CD4-positive, alpha-beta T cell treated with Interferon alpha-2 for 1 hour (primary cell): ENCODE data around the gene SLC9A3.
"Not testable (repeated sequence)": the region's sequence is repeated elsewhere in the genome, so short reads cannot be mapped to it uniquely, and the experiment has no call there.

Experiments
- DNase-seq, 2 donors: peaks; one replicate each; pipeline ENCODE4 v3.0.0-alpha.2; 2020 to 2022

The SLC9A3 gene

DNA sequence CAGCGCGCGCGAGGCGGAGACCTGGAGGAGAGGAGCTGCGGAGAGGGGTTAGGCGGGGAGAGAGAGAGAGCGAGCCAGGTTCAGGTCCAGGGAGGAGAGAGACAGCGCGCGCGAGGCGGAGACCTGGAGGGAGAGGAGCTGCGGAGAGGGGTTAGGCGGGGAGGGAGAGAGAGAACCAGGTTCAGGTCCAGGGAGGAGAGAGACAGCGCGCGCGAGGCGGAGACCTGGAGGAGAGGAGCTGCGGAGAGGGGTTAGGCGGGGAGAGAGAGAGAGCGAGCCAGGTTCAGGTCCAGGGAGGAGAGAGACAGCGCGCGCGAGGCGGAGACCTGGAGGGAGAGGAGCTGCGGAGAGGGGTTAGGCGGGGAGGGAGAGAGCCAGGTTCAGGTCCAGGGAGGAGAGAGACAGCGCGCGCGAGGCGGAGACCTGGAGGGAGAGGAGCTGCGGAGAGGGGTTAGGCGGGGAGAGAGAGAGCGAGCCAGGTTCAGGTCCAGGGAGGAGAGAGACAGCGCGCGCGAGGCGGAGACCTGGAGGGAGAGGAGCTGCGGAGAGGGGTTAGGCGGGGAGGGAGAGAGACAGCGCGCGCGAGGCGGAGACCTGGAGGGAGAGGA is 49.9 kb downstream of the SLC9A3 start:
- DNase-seq: not testable (repeated sequence)

GRCh38 chr5:473551-474192 is 50.6 kb downstream of the SLC9A3 start:
- DNase-seq: peak; percentile 2 to 14

- peak; percentile 86 to 90 for DNase-seq
Observed at GRCh38 chr5:472656-473550, 51.3 kb downstream of the SLC9A3 start.

- DNase-seq: peak in 1 of 2 donors; percentile 1
Observed at GRCh38 chr5:472076-472655, 52.1 kb downstream of the SLC9A3 start.

DNA sequence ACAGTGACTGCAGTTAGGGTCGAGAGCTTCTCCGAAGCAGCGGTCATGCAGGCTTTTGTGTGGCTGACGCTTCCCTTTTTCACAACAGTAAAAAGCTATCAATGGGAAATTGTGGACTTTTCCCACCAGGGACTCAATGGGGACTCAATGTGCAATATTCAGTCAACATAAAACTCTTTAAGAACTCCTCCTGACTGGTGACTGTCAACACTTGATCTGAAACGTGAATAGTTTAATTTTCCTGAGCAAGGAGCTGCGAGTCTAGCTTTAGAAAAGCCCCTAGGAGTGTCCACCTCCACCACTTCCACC is 52.5 kb downstream of the SLC9A3 start:
- peak in 1 of 2 donors; percentile 0 for DNase-seq

DNA sequence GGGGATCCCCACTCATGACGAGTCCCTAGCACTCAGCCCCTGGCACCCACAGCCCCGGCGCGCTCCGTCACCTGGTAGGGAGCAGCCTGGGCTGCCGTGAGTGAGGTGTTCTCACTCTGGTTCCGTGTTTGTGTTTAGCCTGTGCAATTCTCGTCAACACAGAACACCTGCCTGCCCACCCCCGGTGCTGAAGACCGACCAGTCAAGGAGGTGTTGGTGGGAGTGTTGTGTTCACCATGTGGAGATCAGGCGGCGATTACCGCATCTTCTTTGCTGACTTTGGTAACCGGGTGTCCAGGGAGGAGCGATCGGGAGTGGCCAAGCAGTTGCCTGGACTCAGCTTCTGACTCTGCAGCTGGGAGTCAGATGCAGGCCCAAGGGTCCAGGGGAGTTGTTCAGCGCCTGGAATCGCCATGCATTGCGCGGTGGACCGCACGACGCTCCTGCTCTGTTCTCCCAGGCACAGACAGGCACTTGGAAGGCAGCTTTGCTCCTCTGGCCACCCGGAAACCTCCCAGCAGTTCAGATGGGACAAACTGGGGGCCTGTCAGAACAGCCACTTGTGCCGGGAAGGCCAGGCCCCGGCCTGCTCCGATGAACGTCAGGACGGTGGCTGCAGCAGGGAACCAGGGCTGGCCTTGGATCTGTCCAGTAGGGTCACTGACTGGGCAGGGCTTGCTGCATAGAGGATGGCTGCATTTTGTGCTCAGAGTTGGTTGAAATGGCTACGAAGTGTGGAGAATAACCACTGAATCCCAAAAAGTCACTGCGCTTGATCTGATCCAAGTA is 53.1 kb downstream of the SLC9A3 start:
- DNase-seq: peak in 1 of 2 donors; percentile 1

DNA sequence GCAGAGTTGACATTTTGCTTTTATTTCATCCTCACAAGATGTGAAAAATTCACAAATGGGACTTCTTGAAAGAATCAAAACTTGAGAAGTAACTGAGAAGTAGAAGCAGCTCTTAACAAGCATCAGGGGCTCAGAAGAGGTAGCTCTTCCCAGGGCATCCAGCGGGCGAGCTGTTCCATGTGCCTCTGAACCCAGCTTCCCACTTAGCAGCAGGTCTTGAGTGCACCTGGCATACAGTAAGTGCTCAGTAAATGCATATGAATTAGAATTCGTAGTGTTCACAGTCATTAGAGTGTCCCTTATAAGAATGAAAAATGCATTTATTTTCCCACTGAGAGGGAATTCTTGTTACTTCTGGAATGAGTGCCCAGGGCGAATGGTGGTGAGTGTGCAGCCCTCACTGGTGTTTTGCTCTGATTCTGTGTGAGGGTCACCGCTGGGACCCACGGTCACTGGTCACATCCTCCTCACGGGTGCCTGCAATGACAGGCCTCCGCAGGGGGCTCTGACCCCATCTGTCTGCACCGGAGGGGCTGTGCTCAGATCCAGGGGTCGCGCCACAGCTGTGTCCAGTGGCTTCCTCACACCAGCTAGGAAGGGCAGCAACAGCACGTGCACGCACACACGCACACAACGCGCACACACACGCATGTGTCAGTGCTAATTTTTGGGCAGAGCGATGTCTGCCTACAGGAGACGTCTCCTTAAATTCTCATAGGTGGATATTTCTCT is 54.3 kb downstream of the SLC9A3 start:
- peak in 1 of 2 donors; percentile 0 for DNase-seq

DNA sequence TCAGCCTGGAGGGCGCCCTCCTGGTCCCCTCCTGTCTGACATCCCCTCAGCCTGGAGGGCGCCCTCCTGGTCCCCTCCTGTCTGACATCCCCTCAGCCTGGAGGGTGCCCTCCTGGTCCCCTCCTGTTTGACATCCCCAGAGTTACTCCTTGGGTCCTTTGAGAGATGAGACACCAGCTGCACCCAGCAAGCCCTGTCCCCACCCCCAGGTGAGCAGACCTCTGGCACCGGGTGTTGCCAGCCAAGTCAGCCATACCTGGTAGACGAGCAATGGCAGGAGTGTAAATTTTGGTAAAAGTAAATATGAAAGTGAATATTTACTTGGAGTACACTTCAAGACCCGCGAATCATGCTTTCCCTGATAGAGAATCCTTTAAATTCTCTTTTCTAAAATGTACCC is 55.8 kb downstream of the SLC9A3 start:
- peak in 1 of 2 donors; percentile 0 for DNase-seq

GRCh38 chr5:466661-467310 is 57.5 kb downstream of the SLC9A3 start:
- DNase-seq: peak in 1 of 2 donors; percentile 1

DNA sequence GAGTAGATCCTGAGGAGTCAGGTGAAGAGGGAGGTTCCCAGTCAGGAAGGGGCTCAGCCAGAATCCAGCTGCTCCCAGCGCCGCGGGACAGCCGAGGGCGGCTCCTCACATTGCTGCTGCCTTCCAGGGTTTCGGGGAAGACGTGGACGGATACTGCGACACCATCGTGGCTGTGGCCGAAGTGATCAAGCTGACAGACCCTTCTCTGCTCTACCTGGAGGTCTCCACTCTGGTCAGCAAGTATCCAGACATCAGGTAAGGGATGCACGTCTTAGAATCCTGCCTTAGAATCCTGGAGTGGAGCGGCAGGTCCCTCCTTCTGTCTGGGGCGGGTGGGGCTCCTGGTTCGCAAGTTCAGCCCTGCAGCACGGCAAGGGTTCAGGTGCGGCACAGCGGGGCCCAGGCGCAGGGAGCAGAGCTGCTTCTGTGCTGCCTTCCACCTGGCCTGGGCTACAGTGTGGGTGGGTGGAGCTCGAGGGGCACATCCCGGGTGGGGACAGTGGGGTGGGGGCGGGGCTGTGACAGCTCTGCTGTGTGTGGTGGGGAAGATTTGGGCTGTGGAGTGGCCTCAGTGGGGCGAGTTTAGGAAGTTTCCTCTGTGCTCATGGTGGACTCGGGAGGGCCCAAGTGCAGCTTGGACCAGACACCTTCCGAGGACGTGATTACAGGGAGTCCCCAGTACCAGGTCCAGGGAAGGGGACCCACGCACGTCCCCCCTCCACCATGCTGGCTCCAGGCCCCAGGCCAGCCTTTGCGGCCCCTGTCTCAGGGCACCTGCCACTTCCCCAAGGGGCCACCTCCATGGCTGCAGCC is 58.5 kb downstream of the SLC9A3 start:
- DNase-seq: peak in 1 of 2 donors; percentile 1

- DNase-seq: peak in 1 of 2 donors; percentile 0
Observed at GRCh38 chr5:464843-465590, 59.2 kb downstream of the SLC9A3 start.

DNA sequence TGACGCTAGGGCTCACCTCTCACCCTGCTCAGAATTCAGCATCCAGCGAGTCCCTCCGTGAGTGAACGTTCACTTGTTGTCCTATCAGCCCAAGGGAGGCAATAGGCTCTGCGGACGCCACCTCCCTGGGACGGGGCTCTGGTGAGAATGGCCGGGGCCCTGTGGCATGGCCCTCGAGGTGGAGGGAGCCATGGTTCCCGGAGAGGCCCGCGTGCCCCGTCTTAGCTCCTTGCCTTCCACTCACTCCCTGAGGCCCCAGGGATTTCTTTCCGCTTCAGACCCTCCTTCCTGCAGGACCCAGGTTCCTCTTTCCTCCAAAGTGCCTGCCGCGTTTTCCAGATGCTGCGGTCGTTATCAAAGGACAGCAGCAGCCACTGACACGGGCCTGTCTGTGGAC is 59.8 kb downstream of the SLC9A3 start:
- DNase-seq: peak in 1 of 2 donors; percentile 1

- peak; percentile 77 to 84 for DNase-seq
Observed at GRCh38 chr5:463952-464351, 60.3 kb downstream of the SLC9A3 start.

- no peak for DNase-seq
Observed at GRCh38 chr5:463301-463700, 60.9 kb downstream of the SLC9A3 start.

GRCh38 chr5:462051-462481 is 62.2 kb downstream of the SLC9A3 start:
- DNase-seq: peak in 1 of 2 donors; percentile 0

GRCh38 chr5:460273-460625 is 64.0 kb downstream of the SLC9A3 start:
- DNase-seq: no peak

DNA sequence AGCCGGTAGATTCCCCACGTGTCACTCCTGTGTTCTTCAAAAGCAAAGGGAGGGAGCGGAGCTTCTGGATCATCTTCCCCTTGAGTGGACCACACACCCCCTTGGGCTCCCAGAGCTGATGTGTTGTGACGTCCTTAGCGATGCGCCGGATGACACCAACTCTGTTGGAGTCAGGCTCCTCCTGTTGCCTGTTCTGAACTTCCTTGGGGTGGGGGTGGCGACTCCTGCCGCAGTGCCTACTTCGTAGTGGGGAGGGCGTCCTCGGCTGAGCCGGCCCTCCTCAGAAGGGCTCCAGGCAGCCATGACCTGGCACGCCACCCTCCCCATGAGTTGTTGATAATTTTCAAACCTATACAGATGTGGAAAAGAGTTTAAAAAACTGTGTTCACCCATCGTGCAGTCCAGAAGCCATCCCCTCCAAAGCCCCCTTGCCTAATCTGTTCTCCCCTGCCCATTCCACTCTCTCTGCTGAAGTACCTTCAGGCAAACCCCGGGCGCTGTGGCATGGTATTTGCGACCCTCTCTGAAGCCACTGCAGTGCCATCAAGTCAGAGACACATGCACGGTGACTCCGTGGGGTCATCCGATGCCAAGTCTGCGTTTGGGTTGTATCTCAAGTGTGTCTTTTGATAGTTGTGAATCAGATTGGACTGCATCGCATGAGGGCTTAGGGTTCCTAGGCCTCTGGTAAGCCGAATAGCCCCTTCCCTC is 64.5 kb downstream of the SLC9A3 start:
- DNase-seq: peak in 1 of 2 donors; percentile 0

GRCh38 chr5:458547-459353 is 65.5 kb downstream of the SLC9A3 start:
- DNase-seq: peak in 1 of 2 donors; percentile 3
